ENCODE data around the gene HCN4. TPM values are rescaled to one million over a fixed set of nuclear protein-coding genes. Genes with fewer than 3 reads are reported as not detected.

Gene HCN4
- total and polyA plus RNA-seq, 2 of the 8 experiments (the other 6 are each of a cell fraction or from before 2014, with no cell fraction given): 3.7 to 8.5 TPM

- POLR2A ChIA-PET (ENCODE audit: partially characterized antibody): no interaction called here
- Histone ChIP-seq H4K20me1 (replicated peaks in 1 of 2; ENCODE audit: control insufficient read depth in 1 of 2, insufficient read depth in 2 of 2, low read length in 2 of 2) (peaks cover 14 to 35% of the 10 kb centered on the region in 2 experiments), H4K91ac (replicated peaks; ENCODE audit: insufficient read length, low read length) (no peak overlapping the region), H3K4me1 (replicated peaks in 1 of 4; ENCODE audit: control insufficient read depth in 3 of 4, insufficient read depth in 4 of 4, low read length in 3 of 4) (peaks cover 0 to 7% (median 2%) of the 10 kb centered on the region in 4 experiments; a peak in 4 of 7 replicates), H3K27me3 (replicated peaks in 1 of 4; ENCODE audit: control insufficient read depth in 3 of 4, extremely low read depth in 1 of 4, insufficient read depth in 3 of 4, low read length in 3 of 4) (no peaks in the 10 kb centered on the region), H2BK120ac (replicated peaks; ENCODE audit: low read depth, low read length) (no peak overlapping the region), H3K23ac (ENCODE audit: insufficient read length) (no peak overlapping the region), H3K56ac (replicated peaks; ENCODE audit: insufficient read length, low read depth, low read length) (no peak overlapping the region), H3K23me2 (ENCODE audit: low read depth, low read length) (no peaks in the 10 kb centered on the region), H3K18ac (ENCODE audit: extremely low read depth, low read length) (no peak overlapping the region), H2BK15ac (ENCODE audit: low read length) (no peak overlapping the region), H3K79me2 (ENCODE audit: control insufficient read depth in 1 of 2, insufficient read depth in 2 of 2, low read length in 2 of 2) (peaks cover 0 to 41% of the 10 kb centered on the region in 2 experiments; a peak in 2 of 4 replicates), H4K5ac (ENCODE audit: insufficient read length, low read depth, low read length) (no peak overlapping the region), H2BK12ac (ENCODE audit: low read depth, low read length) (no peak overlapping the region), H2BK20ac (ENCODE audit: low read length) (no peak overlapping the region), H3K79me1 (ENCODE audit: low read depth, low read length) (peaks cover 9% of the 10 kb centered on the region), H3K9ac (replicated peaks in 1 of 4; ENCODE audit: extremely low read depth in 1 of 4, low read depth in 3 of 4, low read length in 3 of 4) (no peak overlapping the region), H3K36me3 (ENCODE audit: control insufficient read depth in 2 of 4, insufficient read depth in 4 of 4, low read length in 3 of 4) (peaks cover 2 to 9% (median 6%) of the 10 kb centered on the region in 4 experiments; a peak in 6 of 8 replicates), H2AK5ac (ENCODE audit: low read depth, low read length) (no peak overlapping the region), H4K8ac (ENCODE audit: extremely low read depth, insufficient read depth, low read length) (no peak overlapping the region), H3K27ac (ENCODE audit: low read depth, low read length) (no peak overlapping the region), H3K14ac (ENCODE audit: insufficient read length) (no peak overlapping the region), H3K4ac (replicated peaks; ENCODE audit: insufficient read length, low read depth, low read length) (no peak overlapping the region), H3K9me3 (ENCODE audit: insufficient read depth in 2 of 2, low read depth in 1 of 2, low read length in 1 of 2) (peaks cover 0 to 3% of the 10 kb centered on the region in 2 experiments; a peak in 1 of 4 replicates), H3K4me3 (ENCODE audit: extremely low read depth in 1 of 4, insufficient read depth in 2 of 4, low read depth in 3 of 4, low read length in 4 of 4) (no peak overlapping the region), H3K4me2 (ENCODE audit: insufficient read depth in 1 of 2, low read depth in 2 of 2, low read length in 2 of 2) (no peak overlapping the region), H2BK5ac (ENCODE audit: low read depth, low read length) (no peak overlapping the region), H2AFZ (ENCODE audit: low read length) (no peak overlapping the region)
- CTCF ChIA-PET (ENCODE audit: partially characterized antibody): interaction anchor here (1.1 to 1.6 kb wide), 2 partner anchors 12 to 121 kb away, joined by 3 to 6 read pairs; no protein-coding TSS in a partner anchor
- WGBS, 2 experiments (ENCODE audit: extremely low coverage in 1 of 2, insufficient coverage in 1 of 2, insufficient read length in 1 of 2, insufficient replicate concordance in 2 of 2, low coverage in 1 of 2, low lambda C conversion rate in 2 of 2, missing lambda C conversion rate in 1 of 2): 95% methylated on average over 3 of the region's 3 CpGs; no CpG with 5 or more reads in 1 of the 2 experiments
- DNase-seq (ENCODE audit: low read depth in 1 of 2, low spot score in 2 of 2) (no peak), FAIRE-seq (no peak)
- TF ChIP-seq CTBP2 (IDR thresholded peaks at IDR 0.05; ENCODE audit: borderline replicate concordance, insufficient read depth, insufficient read length, low read length): no peak
- no peak for TF ChIP-seq SP1 (IDR thresholded peaks at IDR 0.05; ENCODE audit: low read depth, low read length)
- TF ChIP-seq JUND (IDR thresholded peaks at IDR 0.05; ENCODE audit: low read length): no peak
- no peak for TF ChIP-seq BACH1 (IDR thresholded peaks at IDR 0.05; ENCODE audit: low read length)
- TF ChIP-seq MAFK (IDR thresholded peaks at IDR 0.05; ENCODE audit: low read depth, low read length): no peak
- no peak for TF ChIP-seq GTF2F1 (IDR thresholded peaks at IDR 0.05; ENCODE audit: borderline replicate concordance, low read depth, low read length)
- TF ChIP-seq CTCF (IDR thresholded peaks at IDR 0.05; ENCODE audit: control extremely low read depth in 1 of 3, insufficient read depth in 1 of 3, low read depth in 1 of 3, low read length in 3 of 3): no peak
- no peak for TF ChIP-seq MAX (IDR thresholded peaks at IDR 0.05)
- TF ChIP-seq GABPA (IDR thresholded peaks at IDR 0.05; ENCODE audit: borderline replicate concordance, insufficient read depth, low read length): no peak
Measured at GRCh38 chr15:73344056-73344455, 24.7 kb downstream of the HCN4 start.
